OCI-LY3 (cell line): ENCODE measurements around the gene CNMD.

Source experiments
- H2AFZ ChIP-seq: fragments of 200-600, 300-600 bp; shearing (Covaris generic); 2 replicates; pipeline ENCODE4 v1.6.0; 2014; ENCODE audit warnings: antibody characterized with exemption, low read depth, low read length
- H3K27ac ChIP-seq: fragments of 200-600, 300-600 bp; sonication (generic); 2 replicates; pipeline ENCODE4 v1.5.1; 2014; ENCODE audit warnings: mild to moderate bottlenecking, low read length, moderate library complexity, mixed read lengths
- H3K27me3 ChIP-seq: fragments of 200-600, 300-600 bp; sonication (generic); 2 replicates; pipeline ENCODE4 v1.6.1; 2014; ENCODE audit warnings: low read depth, low read length, mixed read lengths
- H3K36me3 ChIP-seq: fragments of 200-600, 300-600 bp; sonication (generic); replicated peaks from 2 replicates; pipeline ENCODE3; 2014; ENCODE audit warnings: low read depth, low read length, mixed read lengths
- H3K4me1 ChIP-seq: fragments of 300-600, 200-600 bp; sonication (generic); 2 replicates; pipeline ENCODE4 v1.6.1; 2014; ENCODE audit warnings: low read length, mixed read lengths
- H3K4me2 ChIP-seq: fragments of 200-600, 300-600 bp; sonication (generic); 2 replicates; pipeline ENCODE4 v1.6.1; 2014; ENCODE audit warnings: low read length, mixed read lengths
- H3K4me3 ChIP-seq: fragments of 300-600, 200-600 bp; sonication (generic); 2 replicates; pipeline ENCODE4 v1.5.1; 2014; ENCODE audit warnings: antibody characterized with exemption, mild to moderate bottlenecking, low read length, moderate library complexity
- H3K79me2 ChIP-seq: fragments of 300-600, 200-600 bp; shearing (Covaris generic); 2 replicates; pipeline ENCODE4 v1.6.1; 2014; ENCODE audit warnings: mild to moderate bottlenecking, low read length, mixed read lengths
- H3K9ac ChIP-seq: fragments of 300-600, 200-600 bp; shearing (Covaris generic); 2 replicates; pipeline ENCODE4 v1.6.0; 2014; ENCODE audit warnings: mild to moderate bottlenecking, low read length, moderate library complexity
- H3K9me3 ChIP-seq: fragments of 200-600, 300-600 bp; shearing (Covaris generic); 2 replicates; pipeline ENCODE4 v1.6.1; 2014; ENCODE audit warnings: low read length, mixed read lengths; ENCODE audit not compliant: insufficient read depth
- H4K20me1 ChIP-seq: fragments of 200-600, 300-600 bp; sonication (generic); 2 replicates; pipeline ENCODE4 v1.6.1; 2016; ENCODE audit warnings: low read length, mixed read lengths; ENCODE audit not compliant: insufficient read depth
- EZH2phosphoT487 ChIP-seq: fragments of 200-600 bp; shearing (Covaris generic); IDR thresholded peaks from 2 replicates; pipeline ENCODE4 v1.6.1; 2018; ENCODE audit warnings: antibody characterized with exemption, mixed run types, low read depth
- TF ChIP-seq, protein P1 (sequence below): fragments of 200-600, 300-600 bp; sonication (generic); IDR thresholded peaks from 2 replicates; pipeline ENCODE4 v1.5.1; 2014; ENCODE audit warnings: antibody characterized with exemption, low read length, low read depth

CNMD gene

DNA sequence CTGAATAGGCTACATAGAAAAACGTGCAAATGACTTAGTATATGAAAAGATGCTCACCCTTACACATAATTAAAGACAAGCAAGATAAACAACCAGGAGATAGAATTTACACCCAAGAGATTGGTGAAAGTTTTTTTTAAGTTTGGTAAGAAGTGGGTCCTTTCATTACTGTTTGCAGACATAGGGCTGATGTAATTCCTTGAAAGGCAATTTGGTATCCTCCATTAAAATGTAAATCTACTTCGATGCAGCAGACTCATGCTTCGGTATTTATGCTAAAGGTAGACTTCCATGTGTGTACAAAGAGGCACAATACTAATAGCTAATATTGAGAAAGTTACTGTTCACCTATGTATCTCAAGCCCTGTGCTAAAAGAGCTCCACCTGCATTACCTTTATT is 33.5 kb downstream of the CNMD start:
- Histone ChIP-seq H3K4me1 (no peaks in the 10 kb centered on the region), H3K27me3 (no peaks in the 10 kb centered on the region), H3K27ac (no peak overlapping the region), H3K4me3 (no peak overlapping the region), H4K20me1 (no peaks in the 10 kb centered on the region), H3K9ac (no peak overlapping the region), H3K79me2 (no peaks in the 10 kb centered on the region), H3K4me2 (no peak overlapping the region), H2AFZ (no peak overlapping the region), H3K36me3 (no peaks in the 10 kb centered on the region), H3K9me3 (no peaks in the 10 kb centered on the region)
- TF ChIP-seq, protein P1, sequence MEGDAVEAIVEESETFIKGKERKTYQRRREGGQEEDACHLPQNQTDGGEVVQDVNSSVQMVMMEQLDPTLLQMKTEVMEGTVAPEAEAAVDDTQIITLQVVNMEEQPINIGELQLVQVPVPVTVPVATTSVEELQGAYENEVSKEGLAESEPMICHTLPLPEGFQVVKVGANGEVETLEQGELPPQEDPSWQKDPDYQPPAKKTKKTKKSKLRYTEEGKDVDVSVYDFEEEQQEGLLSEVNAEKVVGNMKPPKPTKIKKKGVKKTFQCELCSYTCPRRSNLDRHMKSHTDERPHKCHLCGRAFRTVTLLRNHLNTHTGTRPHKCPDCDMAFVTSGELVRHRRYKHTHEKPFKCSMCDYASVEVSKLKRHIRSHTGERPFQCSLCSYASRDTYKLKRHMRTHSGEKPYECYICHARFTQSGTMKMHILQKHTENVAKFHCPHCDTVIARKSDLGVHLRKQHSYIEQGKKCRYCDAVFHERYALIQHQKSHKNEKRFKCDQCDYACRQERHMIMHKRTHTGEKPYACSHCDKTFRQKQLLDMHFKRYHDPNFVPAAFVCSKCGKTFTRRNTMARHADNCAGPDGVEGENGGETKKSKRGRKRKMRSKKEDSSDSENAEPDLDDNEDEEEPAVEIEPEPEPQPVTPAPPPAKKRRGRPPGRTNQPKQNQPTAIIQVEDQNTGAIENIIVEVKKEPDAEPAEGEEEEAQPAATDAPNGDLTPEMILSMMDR = no peak
- no peak for TF ChIP-seq EZH2phosphoT487

DNA sequence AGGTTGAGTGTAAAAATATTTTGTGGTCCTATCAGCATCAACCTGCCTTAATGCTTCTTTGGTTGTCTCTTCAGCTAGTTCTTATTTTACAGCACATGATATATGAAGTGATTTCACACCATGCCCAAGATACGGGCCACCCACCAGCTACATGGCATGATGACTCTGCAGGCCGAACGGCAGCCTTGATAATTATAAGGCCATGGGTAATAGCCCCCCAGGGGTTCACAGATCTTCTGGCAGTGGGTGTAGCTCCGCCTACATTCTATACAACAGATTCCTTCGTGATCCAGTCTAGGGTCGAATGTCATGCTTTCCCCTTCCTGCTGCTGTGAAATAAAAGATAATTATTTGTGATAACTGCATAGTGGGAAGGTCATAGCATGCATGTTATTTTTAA is 36.1 kb downstream of the CNMD start:
- no peak overlapping the region for H2AFZ ChIP-seq
- H3K4me3 ChIP-seq = no peak overlapping the region
- no peaks in the 10 kb centered on the region for H3K9me3 ChIP-seq
- no peak overlapping the region for H3K9ac ChIP-seq
- no peak overlapping the region for H3K27ac ChIP-seq
- H4K20me1 ChIP-seq = no peaks in the 10 kb centered on the region
- H3K4me2 ChIP-seq = no peak overlapping the region
- H3K4me1 ChIP-seq = no peaks in the 10 kb centered on the region
- no peak for TF ChIP-seq EZH2phosphoT487
- TF ChIP-seq, protein P1 = no peak
- H3K27me3 ChIP-seq = no peaks in the 10 kb centered on the region
- H3K36me3 ChIP-seq = no peaks in the 10 kb centered on the region
- no peaks in the 10 kb centered on the region for H3K79me2 ChIP-seq

DNA sequence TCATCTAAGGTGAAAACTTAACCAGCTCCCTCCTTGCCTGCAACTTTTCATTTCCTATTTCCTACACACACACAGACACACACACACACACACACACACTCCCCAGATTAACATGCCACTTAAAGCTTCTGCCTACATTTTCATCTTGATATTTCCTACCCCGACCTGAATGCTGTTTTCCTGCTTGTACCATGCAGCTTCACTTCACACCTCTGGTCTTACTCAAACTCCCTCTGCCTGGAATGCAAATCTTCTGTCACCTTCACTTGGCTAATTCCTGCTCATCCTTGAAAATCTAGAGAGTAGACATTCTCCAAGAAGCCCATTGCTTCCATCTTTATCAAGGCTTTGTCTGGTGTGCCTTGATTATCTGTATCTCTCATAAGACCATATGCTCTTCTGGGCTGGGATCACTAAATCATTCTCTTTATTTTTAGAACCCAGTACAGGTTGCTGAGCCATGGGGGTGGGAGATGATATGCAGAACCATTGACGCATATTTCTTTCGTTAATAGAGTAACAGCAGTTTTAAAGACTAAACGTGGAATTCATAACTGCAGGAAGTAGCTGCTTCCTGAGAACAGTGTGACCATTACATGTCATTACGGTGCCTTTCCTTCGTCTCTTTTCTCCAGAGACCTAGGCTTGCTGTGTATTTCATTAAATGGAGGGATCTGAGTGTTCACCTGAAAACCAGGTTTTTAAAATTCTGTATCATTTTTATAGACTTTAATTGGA is 37.7 kb downstream of the CNMD start:
- no peak overlapping the region for H3K4me3 ChIP-seq
- H3K36me3 ChIP-seq = no peaks in the 10 kb centered on the region
- H3K27me3 ChIP-seq = no peaks in the 10 kb centered on the region
- H3K9me3 ChIP-seq = no peaks in the 10 kb centered on the region
- no peak overlapping the region for H3K27ac ChIP-seq
- H3K4me1 ChIP-seq = no peaks in the 10 kb centered on the region
- no peaks in the 10 kb centered on the region for H4K20me1 ChIP-seq
- no peak for TF ChIP-seq EZH2phosphoT487
- TF ChIP-seq, protein P1 = no peak
- H3K79me2 ChIP-seq = no peaks in the 10 kb centered on the region
- H3K9ac ChIP-seq = no peak overlapping the region
- no peak overlapping the region for H2AFZ ChIP-seq
- no peak overlapping the region for H3K4me2 ChIP-seq

DNA sequence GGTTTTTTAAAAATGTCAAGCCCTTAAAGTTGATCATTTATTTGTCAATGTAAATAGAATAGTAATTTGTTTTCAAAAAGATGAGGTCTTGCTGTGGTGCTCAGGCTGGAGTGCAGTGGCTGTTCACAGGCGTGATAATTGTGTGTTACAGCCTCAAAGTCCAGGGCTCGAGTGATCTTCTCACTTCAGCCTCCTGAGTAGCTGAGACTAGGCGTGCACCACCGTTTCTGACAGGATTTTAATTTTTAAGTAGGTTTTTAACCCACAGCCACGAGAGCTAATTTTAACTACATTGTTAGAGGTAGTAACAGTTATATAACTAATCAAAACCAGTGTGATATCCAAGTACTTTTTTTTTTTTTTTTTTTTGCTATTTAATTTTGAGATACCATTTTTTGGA is 43.1 kb downstream of the CNMD start:
- no peak for TF ChIP-seq EZH2phosphoT487
- TF ChIP-seq, protein P1 = no peak

More for the DNA sequence above, 43.1 kb downstream of the CNMD start:
- Histone ChIP-seq H3K9ac (no peak overlapping the region), H3K27me3 (no peaks in the 10 kb centered on the region), H2AFZ (no peak overlapping the region), H3K4me3 (no peak overlapping the region), H3K36me3 (no peaks in the 10 kb centered on the region), H3K4me2 (no peak overlapping the region), H4K20me1 (no peaks in the 10 kb centered on the region), H3K79me2 (no peaks in the 10 kb centered on the region), H3K9me3 (no peaks in the 10 kb centered on the region), H3K27ac (no peak overlapping the region), H3K4me1 (peaks cover 10% of the 10 kb centered on the region)
